Measurements from ENCODE around the gene GPR42.

Gene GPR42

GRCh38 chr19:35370722-35371121, at the start of gene GPR42:
GPR42 (plus strand) TSS chr19:35371068; CDS start chr19:35371360, 292 bp downstream.
- in situ Hi-C loops (cut with MboI; ENCODE audit: low pct_unique_long_range_greater_than_20kb, low sequenced_read_pairs), result no loop called here
- DNase-seq, result no peak

GRCh38 chr19:35321291-35321690, 49.6 kb upstream of the GPR42 start:
- DNase-seq, result no peak
- in situ Hi-C loops (cut with MboI; ENCODE audit: low pct_unique_long_range_greater_than_20kb, low sequenced_read_pairs), result no loop called here

- no peak for DNase-seq
- in situ Hi-C loops (cut with MboI; ENCODE audit: low pct_unique_long_range_greater_than_20kb, low sequenced_read_pairs), result no loop called here
These were observed 48.9 kb upstream of the GPR42 start for GRCh38 chr19:35322014-35322413.

GRCh38 chr19:35327642-35328041, 43.2 kb upstream of the GPR42 start:
- peak; percentile 20 for DNase-seq
- in situ Hi-C loops (cut with MboI; ENCODE audit: low pct_unique_long_range_greater_than_20kb, low sequenced_read_pairs), result no loop called here

GRCh38 chr19:35328851-35329285, 42.0 kb upstream of the GPR42 start, which contains the start of gene CD22:
CD22 (plus strand) TSS chr19:35329187; CDS start chr19:35332041, 2,854 bp downstream.
- in situ Hi-C loops (cut with MboI; ENCODE audit: low pct_unique_long_range_greater_than_20kb, low sequenced_read_pairs), result no loop called here
- DNase-seq, result peak; percentile 64

GRCh38 chr19:35329323-35329722, 41.5 kb upstream of the GPR42 start:
- no peak for DNase-seq
- in situ Hi-C loops (cut with MboI; ENCODE audit: low pct_unique_long_range_greater_than_20kb, low sequenced_read_pairs), result no loop called here

GRCh38 chr19:35330475-35330874, 40.4 kb upstream of the GPR42 start:
- in situ Hi-C loops (cut with MboI; ENCODE audit: low pct_unique_long_range_greater_than_20kb, low sequenced_read_pairs), result no loop called here
- DNase-seq, result no peak

GRCh38 chr19:35331551-35332214, 39.2 kb upstream of the GPR42 start:
- in situ Hi-C loops (cut with MboI; ENCODE audit: low pct_unique_long_range_greater_than_20kb, low sequenced_read_pairs), result no loop called here
- no peak for DNase-seq

- no peak for DNase-seq
- in situ Hi-C loops (cut with MboI; ENCODE audit: low pct_unique_long_range_greater_than_20kb, low sequenced_read_pairs), result no loop called here
These were observed 38.1 kb upstream of the GPR42 start for GRCh38 chr19:35332817-35333216.

GRCh38 chr19:35334144-35334753, 36.6 kb upstream of the GPR42 start:
- in situ Hi-C loops (cut with MboI; ENCODE audit: low pct_unique_long_range_greater_than_20kb, low sequenced_read_pairs), result no loop called here

GRCh38 chr19:35336166-35336955, 34.5 kb upstream of the GPR42 start:
- DNase-seq, result no peak
- in situ Hi-C loops (cut with MboI; ENCODE audit: low pct_unique_long_range_greater_than_20kb, low sequenced_read_pairs), result no loop called here

More at GRCh38 chr19:35334144-35334753, 36.6 kb upstream of the GPR42 start:
- no peak for DNase-seq

- DNase-seq, result no peak
- in situ Hi-C loops (cut with MboI; ENCODE audit: low pct_unique_long_range_greater_than_20kb, low sequenced_read_pairs), result no loop called here
These were observed 33.5 kb upstream of the GPR42 start for GRCh38 chr19:35337097-35337983.

GRCh38 chr19:35337984-35338296, 32.9 kb upstream of the GPR42 start:
- in situ Hi-C loops (cut with MboI; ENCODE audit: low pct_unique_long_range_greater_than_20kb, low sequenced_read_pairs), result no loop called here
- no peak for DNase-seq

- in situ Hi-C loops (cut with MboI; ENCODE audit: low pct_unique_long_range_greater_than_20kb, low sequenced_read_pairs), result no loop called here
- DNase-seq, result no peak
These were observed 30.4 kb upstream of the GPR42 start for GRCh38 chr19:35340431-35340830.

- DNase-seq, result no peak
- in situ Hi-C loops (cut with MboI; ENCODE audit: low pct_unique_long_range_greater_than_20kb, low sequenced_read_pairs), result no loop called here
These were observed 29.9 kb upstream of the GPR42 start for GRCh38 chr19:35341006-35341405.

- in situ Hi-C loops (cut with MboI; ENCODE audit: low pct_unique_long_range_greater_than_20kb, low sequenced_read_pairs), result no loop called here
- no peak for DNase-seq
These were observed 29.2 kb upstream of the GPR42 start for GRCh38 chr19:35341565-35342225.

GRCh38 chr19:35342430-35342829, 28.4 kb upstream of the GPR42 start:
- DNase-seq, result no peak
- in situ Hi-C loops (cut with MboI; ENCODE audit: low pct_unique_long_range_greater_than_20kb, low sequenced_read_pairs), result no loop called here

- DNase-seq, result no peak
- in situ Hi-C loops (cut with MboI; ENCODE audit: low pct_unique_long_range_greater_than_20kb, low sequenced_read_pairs), result no loop called here
These were observed 26.3 kb upstream of the GPR42 start for GRCh38 chr19:35344511-35345031.

All from KBM-7 (cell line).